NCI-H524 (cell line): Measurements from ENCODE around the gene TBCD.
"Not testable (repeated sequence)": the region's sequence is repeated elsewhere in the genome, so short reads cannot be mapped to it uniquely, and the experiment has no call there.

Source experiments
- DNase-seq, 2 experiments: peaks; one replicate each; lab custom pipeline; 2025; lab: John Stamatoyannopoulos, UW

Gene TBCD

DNA sequence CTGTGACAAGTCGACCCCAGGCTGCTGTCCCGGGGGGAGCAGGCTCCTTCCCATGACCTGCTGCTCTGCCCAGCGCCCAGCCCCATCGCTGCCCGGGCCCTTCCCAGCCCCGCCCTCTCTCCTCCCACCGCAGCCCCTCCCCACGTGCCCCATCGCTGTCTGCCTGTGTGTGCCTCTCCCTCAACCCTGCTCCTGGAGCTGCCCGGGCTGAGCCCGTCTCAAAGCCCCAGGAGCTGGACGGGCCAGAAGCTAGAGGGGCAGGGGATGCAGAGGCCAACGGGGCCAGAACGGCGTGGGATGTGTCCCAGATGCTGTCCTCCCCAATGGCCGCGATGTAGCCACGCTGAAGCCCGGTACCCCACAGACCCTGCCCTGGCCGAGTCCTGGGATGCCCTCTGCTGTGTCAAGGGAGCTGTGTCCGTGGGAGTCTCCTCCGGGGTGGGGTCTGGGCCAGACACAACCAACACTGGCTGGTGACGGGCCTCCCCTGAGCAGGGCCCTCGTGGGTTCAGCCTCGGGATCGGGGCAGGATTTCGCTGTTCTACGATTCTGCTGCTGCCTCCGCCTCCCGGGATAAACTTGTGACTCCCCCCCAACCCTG, 206.2 kb downstream of the TBCD start:
- DNase-seq, result no peak

- DNase-seq, result no peak
Measured at GRCh38 chr17:82959242-82959930, 207.5 kb downstream of the TBCD start.

GRCh38 chr17:82959990-82960418, 208.1 kb downstream of the TBCD start:
- no peak for DNase-seq

DNA sequence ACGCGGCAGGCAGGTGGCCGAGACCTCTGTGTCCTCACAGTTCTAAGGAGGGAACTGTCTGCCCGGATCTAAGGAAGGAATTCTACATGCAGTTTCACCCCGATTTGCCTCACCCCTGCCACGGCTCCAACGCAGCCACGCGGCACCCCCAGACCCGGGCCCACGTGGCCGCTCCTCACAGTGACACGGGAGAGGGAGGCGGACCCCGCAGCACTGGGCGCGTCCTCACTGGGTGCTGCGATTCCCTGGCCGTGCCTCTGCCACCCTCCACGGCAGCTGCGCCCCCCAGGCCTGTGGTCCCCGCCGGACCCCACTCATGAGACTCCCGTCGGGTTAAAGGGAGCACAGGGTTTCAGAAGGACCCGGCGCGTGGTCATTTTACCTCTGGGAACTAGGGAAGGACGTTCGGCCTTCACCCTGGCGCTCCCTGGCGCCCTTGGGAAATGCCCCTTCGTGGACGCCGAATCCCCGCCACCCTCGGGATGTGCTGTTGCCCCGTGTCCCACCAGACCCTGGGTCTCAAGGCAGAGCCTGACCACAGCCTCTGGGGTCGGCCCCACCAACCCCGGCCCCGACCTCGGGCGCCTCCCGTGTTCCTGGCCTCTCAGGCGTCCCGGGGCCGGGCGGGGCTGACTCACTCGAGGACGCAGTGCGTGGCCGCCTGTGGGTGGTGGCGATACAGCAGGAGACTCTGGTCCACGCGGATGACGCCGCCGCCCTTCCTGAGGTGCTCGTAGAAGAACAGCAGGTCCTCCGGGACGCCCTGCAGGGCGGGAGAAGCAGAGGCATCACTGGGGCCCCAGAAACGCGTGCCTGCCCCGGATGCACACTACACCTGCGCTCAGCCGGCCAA, 208.8 kb downstream of the TBCD start:
- no peak for DNase-seq

DNA sequence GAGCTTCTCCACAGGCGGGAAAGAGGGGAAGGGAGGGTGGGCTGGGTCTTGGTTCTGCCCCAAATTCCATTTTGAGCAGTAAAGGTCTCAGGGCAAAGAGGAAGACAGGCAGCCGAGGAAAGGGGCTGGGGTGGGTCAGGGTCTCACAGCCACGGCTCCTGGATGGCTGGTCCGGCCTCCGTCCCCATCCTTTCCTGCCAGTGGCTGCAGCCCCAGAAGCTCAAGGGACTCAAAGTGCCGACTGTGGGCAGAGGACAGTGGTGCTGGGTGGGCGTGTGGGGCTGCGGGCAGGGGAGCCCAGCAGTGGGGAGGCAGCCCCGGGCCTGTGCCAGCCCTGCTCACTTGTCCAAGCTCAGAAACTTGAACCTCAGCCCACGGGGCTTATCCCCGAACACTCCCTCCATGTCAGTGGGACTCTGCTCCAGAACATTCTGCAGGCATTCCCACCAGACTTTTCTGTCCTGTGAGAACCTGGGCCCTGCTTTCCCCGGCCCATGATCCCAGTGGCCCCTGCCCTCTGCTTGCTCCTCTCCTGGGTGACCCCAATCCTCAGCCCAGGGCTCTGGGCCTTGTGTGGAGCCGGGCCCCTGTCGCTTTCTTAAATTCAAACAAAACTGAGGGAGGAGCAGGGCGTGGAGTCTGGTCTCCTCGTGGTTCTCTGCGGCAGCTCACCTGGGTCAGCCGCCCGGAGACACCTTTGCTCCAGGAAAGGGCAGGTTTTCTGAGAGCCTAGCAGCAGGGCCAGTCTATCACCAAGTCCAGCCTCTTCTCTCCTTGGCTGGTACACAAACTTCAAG, 209.7 kb downstream of the TBCD start:
- no peak for DNase-seq

DNA sequence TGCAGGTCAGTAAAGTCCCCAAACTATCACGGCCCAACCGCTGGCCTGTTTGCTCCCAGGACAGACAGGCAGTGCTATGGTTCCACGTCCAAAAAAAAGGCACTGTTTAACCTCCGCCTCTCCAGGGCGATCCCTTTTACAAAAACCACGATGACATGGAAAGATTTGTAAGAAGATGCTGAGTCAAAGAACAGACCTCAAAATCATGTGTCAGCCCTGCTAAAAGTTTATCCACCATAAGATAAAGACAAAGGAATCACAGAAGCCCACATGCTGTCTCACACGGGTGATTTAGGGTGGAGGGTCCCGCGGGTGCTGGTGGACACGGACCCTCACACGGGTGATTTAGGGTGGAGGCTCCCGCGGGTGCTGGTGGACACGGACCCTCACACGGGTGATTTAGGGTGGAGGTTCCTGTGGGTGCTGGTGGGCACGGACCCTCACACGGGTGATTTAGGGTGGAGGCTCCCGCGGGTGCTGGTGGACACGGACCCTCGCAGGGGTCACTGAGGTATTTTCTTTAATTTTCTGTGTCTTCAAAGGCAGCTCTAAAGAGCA, 210.4 kb downstream of the TBCD start:
- DNase-seq, result no peak

DNA sequence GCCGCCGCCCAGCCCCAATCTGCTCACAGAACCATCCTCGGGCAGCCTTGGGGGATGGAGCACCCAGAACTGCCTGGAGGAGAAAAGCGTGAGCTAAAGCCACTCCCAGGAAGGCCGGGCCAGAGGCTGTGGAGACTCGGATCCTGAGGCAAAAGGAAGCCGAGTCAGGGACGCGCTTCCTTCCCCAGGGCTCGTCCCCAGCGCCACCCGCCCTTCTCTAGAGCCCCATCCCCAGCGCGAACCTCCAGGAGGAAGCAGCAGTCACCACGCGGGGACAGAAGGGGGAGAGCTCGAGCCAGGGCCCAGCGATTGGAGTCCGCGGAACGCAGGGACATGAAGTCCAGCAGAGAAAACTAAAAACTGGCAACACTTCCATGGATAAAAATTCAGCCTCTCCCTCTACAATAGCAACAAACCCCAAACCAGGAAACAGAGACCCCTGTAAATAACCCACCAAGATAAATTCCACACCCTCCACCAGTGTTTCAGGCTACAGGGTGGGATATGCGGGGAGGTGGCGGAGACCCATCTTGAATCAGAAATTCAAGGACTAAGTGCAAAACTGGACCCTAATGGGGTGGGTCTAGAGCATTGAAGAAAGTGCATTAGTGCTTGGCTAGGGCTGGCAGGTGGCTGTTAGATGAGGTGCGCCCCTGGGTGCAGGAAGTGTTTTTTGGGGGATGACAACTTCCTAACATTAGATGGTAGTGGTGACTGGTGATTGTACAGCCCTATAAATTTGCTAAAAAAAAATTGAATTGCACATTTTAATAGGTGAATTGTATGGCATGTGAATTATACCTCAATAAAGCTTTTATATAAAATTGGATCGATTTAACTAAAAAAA, 211.5 kb downstream of the TBCD start:
- DNase-seq, result no peak

GRCh38 chr17:82964451-82964850, 212.6 kb downstream of the TBCD start:
- DNase-seq, result not testable (repeated sequence)

DNA sequence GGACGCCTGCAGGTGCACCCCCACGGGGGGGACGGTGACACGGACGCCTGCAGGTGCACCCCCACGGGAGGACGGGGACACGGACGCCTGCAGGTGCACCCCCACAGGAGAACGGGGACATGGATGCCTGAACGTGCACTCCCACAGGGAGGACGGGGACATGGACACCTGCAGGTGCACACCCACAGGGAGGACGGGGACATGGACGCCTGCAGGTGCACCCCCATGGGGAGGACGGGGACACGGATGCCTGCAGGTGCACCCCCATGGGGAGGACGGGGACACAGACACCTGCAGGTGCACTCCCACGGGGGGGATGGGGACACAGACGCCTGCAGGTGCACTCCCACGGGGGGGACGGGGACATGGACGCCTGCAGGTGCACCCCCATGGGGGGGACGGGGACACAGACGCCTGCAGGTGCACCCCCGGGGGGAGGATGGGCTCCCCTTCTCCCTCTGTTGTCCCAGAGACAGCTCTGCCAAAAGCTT, 213.0 kb downstream of the TBCD start:
- DNase-seq, result no peak

DNA sequence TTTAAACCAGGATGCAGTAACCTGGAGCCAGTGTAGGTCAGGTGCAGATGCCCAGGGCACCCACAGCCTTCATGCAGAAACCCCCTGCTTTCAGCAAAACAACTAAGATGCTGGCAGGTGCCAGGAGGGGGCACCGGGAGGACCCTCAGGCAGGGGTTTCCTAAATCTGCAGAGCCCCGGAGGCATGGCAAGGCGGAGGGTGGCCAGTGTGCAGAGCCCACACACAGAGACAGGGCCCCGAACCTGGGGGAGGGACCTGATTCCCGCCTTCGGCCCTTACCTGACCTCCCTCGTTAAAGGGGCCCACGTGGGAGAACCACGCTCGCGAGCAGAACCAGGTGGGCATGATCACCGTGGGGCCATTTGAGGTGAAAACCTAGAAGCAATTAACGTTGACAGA, 213.5 kb downstream of the TBCD start:
- DNase-seq, result no peak

- no peak for DNase-seq
Measured at GRCh38 chr17:82966415-82966814, 214.6 kb downstream of the TBCD start.

GRCh38 chr17:82967268-82968032, 215.6 kb downstream of the TBCD start:
- DNase-seq, result no peak

GRCh38 chr17:82968033-82968841, 216.4 kb downstream of the TBCD start:
- DNase-seq, result not testable (repeated sequence)

DNA sequence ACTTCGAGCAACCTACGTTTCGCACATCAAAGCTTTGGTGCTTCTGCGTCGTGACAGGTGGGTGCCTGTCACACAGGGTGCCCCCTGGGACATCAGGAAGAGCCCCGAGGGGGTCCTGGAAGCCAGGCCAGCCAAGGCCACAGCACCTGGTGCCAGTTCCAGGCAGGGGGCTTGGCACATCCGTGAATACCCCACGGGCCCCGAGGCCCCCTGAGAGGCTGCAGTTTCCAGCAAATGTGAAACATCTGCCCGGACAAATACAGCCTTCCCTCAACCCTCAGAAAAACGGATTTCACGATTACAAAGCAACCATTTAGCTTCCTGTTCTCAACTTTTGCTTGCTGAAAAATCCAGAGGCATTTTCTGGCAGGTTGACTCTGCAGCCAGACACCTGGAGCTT, 218.2 kb downstream of the TBCD start:
- DNase-seq, result no peak

DNA sequence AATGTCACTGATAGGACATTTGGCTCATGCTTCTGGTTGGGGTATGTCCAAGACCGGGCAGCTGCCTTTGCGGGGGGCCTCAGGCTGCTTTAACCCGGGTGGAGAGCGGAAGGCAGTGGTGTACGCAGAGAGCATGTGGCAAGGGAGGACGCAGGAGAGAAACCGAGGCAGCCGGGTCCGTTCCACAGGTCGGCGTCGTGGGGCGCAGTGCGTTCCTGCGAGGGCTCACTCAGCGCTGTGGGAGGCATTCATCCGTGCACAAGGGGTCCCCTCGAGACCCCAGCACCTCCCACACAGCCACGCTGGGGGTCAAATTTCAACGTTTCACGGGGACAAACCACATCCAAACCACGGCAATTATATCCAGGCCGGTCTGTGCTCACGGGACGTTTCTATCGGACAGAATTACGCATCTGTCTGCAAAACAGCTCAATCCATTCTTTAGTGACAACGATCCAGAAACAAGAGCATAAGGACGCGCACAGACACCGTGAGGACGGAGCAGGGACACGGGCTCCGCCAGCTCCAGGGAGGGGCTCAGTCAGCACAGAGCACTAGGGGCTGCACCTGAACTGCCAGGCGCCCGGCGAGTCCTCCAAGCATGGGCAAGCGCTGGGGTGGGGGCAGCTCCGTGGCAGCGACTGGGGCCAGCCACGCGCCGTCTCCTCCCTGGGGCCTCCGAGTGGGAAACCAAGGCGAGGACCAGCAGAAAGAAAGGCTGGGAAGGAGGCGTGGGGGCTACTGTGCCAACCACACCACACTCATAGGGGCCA, 219.1 kb downstream of the TBCD start:
- DNase-seq, result no peak

GRCh38 chr17:82972836-82973372, 221.0 kb downstream of the TBCD start:
- no peak for DNase-seq

- no peak for DNase-seq
Measured at GRCh38 chr17:82973456-82974135, 221.7 kb downstream of the TBCD start.
